G401.6 (cell line): Measurements from ENCODE around the gene CLSTN2.

Experiments
- FAIRE-seq: peaks from 2 replicates; lab custom pipeline; 2012; peaks lifted over from hg19 to GRCh38; lab: Jason Lieb, UNC

Gene CLSTN2

GRCh38 chr3:140424211-140424610, 489.2 kb downstream of the CLSTN2 start:
- FAIRE-seq: no peak

DNA sequence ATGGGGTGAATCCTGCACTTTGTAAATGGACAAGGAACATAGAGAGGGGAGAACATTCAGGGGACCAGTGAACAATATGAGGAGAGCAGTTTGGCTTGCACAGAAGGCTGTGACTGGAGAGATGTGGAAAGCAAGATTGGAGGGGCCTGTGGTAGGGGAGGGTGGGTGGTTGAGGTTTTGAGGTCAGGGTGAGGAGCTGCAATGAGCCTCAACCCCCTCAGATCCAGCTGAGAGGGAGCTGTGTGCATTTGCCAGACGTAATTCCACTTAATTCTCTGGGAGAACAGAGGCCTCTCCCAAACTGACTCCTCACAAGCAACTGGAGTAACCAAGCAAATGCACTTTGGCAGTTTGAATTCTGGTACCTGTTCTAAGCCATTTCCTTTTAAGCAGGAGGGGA, 489.7 kb downstream of the CLSTN2 start:
- FAIRE-seq: no peak

DNA sequence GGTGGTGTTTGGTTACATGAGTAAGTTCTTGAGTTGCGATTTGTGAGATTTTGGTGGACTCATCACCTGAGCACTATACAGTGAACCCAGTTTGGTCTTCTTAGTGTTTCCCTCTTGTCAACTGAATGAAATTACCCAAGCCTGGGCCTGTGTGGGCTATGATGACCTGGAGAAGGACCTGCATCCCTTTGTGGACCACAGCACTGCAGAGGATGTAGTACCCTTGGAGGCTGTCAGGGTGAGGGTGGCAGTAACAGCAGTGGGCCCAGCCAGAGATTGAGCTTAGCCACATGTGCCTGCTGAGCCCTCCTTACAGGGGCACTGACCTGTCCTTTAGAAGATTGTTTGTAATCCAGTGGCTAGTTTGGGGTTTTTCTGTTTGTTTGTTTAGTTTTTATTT, 492.8 kb downstream of the CLSTN2 start:
- no peak for FAIRE-seq

DNA sequence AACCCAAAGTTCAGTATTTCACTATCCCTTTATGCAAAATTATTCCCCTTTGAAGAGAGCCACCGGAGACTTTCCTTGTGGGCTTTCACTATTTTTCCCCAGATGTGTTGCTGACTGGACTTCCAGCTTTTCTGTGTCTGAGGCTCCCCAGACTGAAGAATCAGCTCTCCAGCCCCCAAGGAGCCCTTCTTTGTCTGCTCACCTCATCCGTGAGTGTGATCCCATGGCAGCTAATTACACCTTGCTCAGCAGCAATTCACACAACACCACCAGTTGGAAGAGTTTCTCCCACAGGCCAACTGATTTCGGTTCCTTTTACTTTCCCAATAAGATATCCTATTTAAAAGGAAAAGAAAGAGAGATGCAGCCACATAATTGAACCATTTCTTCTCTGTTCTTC, 493.4 kb downstream of the CLSTN2 start:
- no peak for FAIRE-seq

DNA sequence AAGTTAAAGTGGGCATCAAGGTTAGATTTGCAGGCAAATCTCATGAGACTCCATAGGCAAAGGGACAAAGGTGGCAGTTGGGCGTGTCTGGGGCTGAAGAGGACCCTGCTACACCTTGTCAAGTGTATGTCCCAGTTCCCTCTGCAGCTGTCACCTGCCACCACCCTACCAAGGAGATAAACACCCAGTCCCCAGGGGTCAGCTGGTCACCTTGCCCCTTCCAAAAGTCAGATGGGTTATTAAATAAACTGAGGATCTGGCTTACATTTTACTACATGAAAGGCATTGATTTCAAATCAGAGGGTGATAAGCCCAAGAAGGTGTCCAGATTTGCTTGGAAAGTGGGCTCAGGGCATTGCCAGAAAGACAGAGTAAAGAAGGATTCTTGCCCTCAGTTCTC, 494.8 kb downstream of the CLSTN2 start:
- no peak for FAIRE-seq

GRCh38 chr3:140430494-140430893, 495.5 kb downstream of the CLSTN2 start:
- no peak for FAIRE-seq

DNA sequence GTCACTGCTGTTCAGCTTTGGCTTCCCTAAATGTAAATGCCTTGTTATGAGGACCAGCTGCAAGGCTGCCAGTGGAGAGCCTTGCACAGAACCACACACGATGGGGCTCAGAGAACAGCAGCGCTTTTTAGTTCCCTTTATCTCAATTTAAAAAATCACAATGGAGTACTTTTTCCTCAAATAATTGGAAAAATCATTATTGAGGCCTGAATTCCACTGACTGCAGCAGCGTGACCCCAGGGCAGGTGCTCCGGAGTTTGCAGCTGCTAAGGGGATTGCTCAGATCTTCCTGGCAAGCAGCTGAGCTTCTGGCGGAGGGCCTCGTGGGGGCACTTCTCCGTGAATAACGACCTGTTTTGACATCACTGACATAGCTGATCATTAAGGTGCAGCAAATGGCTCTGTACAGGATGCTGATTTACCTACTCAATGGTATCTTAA, 497.3 kb downstream of the CLSTN2 start:
- FAIRE-seq: no peak

DNA sequence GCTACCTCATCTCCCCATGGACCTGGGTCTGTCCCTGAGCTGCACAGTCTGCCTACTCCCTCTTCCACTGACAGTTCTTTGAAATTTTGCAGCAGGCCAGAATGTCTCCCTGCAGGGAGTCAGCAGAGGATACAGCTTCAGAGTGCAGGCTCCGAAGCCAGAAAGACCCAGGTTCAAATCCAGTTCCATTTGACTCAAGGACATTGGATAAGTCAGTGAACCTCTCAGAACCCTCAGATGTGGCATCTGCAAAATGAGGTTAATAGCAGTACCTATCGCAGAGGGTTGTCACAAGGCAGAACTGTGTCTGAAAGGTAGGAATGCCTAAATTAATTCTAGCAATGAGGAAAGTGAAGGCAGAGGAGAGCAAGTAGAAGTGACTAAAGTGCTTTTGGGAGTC, 498.4 kb downstream of the CLSTN2 start:
- no peak for FAIRE-seq

DNA sequence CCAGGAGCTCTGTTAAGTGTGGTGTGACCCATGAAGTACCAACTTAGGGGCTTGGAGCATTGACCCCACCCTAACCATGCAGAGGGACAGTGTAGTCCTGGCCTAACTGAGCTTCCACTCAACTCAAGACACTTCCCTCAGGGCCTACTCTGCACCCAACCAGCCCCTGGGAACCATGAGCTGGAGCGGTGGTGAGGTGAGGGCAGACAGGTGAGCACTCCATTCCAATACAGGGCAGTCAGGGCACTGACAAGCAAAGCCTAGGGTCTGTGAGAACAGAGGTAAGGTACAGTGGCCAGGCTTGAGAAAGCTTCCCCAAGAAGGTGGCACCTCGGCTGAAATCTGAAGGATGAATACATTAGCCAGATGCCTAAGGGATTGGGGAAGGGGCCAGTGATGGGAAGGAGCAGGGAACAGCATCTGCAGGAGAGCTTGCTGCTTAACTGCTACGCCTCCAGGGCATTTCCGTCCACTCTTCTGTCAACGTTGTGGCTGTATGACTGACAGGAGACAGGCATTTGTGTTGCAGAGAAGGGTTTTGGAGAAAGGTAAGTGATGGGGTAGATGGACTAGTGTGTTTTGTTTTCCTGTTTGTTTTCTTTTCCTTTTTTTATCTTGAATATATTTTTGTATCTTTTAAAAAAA, 499.4 kb downstream of the CLSTN2 start:
- FAIRE-seq: no peak

GRCh38 chr3:140436421-140436820, 501.4 kb downstream of the CLSTN2 start:
- FAIRE-seq: no peak

DNA sequence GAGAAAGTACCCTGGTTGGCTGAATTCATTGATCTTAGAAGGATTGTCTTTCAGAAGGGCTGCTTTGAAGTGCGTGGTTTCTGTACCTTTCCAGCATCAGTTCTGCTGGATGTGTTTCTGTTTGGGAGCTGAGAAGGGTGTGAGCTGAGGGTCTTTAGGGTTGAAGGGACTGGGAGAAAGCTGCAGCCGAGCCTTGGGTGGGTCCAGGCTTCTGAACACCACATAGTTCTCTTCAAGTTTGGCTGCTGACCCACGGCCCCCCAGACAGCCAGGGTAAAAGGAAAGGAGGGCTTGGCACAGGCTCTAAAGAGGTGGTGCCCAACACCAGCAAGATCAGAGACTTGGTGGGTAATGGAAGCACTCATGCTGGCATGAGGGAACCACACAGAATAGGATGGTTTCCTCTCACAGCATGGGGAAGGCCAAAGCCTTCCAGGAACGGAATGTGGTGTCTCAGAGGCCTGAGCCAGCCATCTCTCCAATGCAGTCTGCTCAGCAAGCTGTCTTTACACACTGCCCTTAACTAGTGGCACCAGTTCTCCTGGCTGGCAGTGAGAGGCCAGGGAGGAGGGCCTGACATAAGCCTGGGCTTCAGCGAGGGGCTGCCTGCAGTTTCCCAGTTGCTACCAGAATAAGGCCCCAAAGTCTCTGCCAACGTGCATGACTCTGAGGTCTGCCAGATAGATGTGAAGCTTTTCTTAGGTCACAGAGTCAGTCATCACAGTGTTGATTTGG, 503.9 kb downstream of the CLSTN2 start:
- FAIRE-seq: no peak

DNA sequence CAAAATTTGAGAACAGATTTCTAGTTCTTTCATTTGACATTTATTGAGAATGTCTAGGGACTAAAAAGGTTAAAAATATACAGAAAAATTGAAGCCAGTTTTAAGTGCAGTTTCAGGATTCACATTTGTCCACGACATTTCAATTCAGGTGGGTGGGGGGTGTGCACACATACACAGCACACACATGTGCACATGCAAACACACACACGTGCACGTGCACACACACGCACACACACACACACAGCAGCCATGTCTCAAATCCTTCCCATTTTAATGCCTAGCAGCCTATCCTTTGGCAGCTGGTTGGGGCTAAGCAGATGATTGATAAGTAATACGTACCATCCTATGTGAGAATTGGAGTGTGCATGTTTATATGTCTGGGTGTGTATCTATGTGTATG, 504.5 kb downstream of the CLSTN2 start:
- no peak for FAIRE-seq

DNA sequence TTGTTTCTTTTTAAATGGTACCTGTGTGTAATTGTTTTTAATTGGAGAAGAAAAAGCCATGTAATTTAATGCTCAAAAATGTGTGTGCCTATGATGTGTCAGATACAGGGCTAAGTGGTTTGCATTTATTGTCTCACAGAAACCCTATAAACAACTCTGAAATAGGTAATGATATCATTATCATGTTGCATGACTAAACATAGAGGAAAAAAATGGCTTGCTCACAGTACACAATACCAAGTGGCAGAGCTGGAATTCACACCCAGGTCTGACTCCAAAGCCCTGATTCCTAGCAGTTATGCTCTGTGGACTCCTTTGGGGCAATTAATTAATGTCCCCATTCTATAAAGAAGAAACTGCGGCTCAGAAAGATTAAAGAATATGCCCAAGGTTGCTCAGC, 505.5 kb downstream of the CLSTN2 start:
- no peak for FAIRE-seq

DNA sequence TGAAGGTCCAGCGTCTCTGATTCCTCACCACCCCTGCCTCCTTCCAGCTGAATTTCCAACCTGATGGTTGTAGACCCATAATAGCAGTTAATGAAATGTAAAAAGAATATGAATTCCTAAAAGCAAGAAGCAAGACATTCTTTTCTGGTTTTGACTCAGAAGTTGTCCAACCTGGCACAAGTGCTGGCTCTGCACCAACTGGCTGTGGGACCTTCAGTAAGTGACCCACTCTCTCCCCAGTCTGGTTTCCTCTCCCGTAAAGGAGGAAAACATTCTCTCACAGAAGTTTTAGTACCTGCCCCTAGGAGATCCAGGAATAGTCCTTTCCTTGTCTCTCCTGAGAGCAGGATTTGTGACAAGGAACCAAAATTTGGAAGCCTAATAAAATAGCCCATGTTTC, 506.0 kb downstream of the CLSTN2 start:
- no peak for FAIRE-seq

GRCh38 chr3:140442621-140443020, 507.6 kb downstream of the CLSTN2 start:
- FAIRE-seq: no peak

DNA sequence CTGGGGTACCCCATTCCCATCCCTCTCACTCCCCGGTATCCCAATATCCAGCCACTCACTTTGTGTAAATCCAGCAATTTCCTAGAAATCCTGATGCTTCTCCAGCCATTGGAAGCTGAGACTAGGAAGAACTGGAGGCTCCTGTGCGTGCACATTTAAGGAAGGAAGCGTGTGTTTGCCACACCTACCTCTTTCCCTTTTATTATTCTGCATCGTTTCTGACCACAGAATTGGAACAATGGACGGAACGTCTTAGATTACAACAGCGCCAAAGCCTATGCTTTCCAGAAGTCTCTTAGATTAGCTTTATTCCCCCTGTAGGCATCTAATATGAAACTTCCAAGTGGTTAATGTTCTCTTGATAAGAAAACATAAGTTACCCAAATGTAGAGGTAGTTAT, 508.1 kb downstream of the CLSTN2 start:
- no peak for FAIRE-seq

DNA sequence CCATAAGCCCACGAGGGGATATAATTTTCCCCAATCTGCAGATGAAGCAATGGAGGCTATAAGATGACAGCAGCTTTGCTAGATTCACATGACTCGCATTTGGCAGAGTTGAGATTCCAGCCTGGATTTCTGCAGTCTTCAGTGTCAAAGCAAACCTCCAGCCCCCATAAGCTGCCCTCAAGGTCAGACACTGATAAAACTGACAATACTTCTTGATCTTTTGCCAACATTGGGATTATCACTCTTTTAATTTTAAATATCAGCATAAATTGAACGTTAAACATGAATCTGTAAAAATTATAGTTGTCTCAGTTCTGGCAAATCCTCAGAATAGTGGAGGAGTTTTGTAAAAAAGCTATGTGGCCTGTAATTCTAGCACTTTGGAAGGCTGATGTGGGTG, 508.8 kb downstream of the CLSTN2 start:
- FAIRE-seq: no peak

DNA sequence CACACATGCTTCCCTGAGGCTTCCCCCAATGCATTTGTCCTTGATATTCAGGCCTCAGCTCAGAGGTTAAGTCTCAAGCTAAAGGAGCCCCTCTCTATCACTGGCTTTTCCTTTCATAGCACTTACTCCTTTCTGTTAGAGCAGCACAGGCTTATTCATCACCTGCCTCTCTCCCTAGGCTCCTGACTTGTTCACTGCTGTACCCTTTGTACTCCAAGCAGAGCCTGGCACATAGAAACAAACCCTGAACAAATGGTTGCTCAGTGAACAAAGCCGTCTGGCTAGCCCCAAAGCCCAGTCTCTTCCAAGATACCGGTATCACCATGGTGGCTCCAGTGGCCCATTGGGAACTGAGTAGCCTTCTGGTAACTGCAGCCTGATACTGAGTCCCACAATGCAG, 511.7 kb downstream of the CLSTN2 start:
- FAIRE-seq: no peak

- no peak for FAIRE-seq
Measured at GRCh38 chr3:140447136-140447535, 512.2 kb downstream of the CLSTN2 start.

GRCh38 chr3:140448001-140448400, 513.0 kb downstream of the CLSTN2 start:
- no peak for FAIRE-seq

DNA sequence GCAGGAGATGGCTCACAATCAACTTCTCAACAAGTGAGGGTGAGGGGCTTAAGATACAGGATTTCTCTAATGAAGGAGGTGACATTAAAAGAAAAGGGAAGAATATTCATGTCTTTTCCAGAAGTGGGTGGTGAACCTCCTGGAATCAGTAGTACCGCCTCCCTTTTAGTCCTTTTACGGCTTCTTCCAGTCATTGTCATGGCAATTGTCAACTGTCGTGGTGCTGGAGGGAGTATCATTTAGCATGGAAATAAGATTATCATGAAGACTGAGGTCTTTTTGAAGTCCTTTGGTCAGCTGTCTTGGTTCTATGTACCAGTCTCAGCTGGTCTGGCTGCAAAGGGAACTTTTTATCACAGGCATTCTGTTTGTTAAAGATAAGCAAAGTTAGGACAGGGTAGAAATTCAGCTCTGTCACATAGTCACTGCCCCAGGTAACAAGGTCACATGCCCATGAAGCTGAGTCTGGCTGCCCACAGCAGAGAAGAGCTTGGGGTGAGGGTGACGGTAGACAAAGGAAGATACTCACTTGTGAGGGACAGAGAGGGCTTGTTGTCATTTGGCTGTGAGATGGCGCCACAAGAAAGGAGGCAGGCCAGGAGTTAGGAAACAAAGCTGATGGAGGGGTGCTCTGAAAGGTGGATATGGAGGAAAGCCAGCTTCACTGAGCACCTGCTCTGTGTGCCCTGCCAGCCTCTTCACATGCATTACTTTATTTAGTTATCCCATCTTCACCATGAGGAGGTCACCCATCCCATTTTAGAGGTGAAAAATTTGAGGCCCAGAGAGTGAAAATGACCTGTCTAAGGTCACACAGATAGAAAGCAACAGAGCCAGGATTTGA, 514.6 kb downstream of the CLSTN2 start:
- FAIRE-seq: no peak

GRCh38 chr3:140453750-140454149, 518.8 kb downstream of the CLSTN2 start:
- FAIRE-seq: no peak

GRCh38 chr3:140455521-140456214, 520.7 kb downstream of the CLSTN2 start:
- FAIRE-seq: no peak
